ENCODE results near the gene RADIL.

DNA sequence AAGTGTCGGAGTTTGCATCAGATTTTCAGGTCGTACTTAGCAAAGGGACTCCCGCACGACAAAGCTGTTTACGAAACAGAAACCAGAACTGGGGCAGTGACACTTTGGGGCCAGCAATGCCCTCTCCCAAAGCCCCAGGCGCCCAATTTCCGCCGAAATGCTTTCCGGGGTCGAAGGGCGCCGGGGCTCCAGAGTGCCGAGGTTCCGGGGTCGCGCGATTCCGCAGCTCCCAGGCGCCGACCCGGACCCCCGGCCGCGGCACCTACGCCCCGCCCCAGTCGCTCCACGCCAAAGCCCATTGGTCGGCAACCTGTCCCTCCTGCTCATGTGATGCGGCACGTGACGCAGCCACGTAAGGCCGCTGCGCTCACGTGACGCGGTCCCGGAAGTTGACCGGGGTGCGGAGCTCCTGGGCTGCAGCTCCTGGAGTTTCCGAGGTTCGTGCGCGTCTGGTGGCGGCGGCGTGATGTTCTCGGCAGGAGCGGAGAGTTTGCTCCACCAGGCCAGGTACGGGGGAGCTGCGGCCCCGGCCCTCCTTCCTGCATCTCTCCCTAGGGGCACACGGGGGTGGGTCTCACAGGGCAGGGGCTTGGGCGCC, 108.2 kb downstream of the RADIL start, which contains the start of gene AP5Z1:
- TF ChIP-seq CTCF (IDR thresholded peaks at IDR 0.05) (no peak), POLR2A (IDR thresholded peaks at IDR 0.05) (peak; percentile 26 to 89)

Measured in heart left ventricle (tissue), 13 donors.